B cell (primary cell): ENCODE measurements around the gene ACTC1.

Experiments
- EZH2 ChIP-seq: IDR thresholded peaks from 2 replicates; pipeline ENCODE4 v1.6.1; 2012; ENCODE audit warnings: borderline replicate concordance, low read depth, mild to moderate bottlenecking, moderate library complexity, low read length; ENCODE audit not compliant: insufficient read depth, poor library complexity, severe bottlenecking
- TF ChIP-seq, protein P1 (sequence below): fragments of 200-600 bp; IDR thresholded peaks from one replicate; pipeline ENCODE4 v1.8.0; 2022; ENCODE audit warnings: antibody characterized with exemption, mild to moderate bottlenecking

DNA sequence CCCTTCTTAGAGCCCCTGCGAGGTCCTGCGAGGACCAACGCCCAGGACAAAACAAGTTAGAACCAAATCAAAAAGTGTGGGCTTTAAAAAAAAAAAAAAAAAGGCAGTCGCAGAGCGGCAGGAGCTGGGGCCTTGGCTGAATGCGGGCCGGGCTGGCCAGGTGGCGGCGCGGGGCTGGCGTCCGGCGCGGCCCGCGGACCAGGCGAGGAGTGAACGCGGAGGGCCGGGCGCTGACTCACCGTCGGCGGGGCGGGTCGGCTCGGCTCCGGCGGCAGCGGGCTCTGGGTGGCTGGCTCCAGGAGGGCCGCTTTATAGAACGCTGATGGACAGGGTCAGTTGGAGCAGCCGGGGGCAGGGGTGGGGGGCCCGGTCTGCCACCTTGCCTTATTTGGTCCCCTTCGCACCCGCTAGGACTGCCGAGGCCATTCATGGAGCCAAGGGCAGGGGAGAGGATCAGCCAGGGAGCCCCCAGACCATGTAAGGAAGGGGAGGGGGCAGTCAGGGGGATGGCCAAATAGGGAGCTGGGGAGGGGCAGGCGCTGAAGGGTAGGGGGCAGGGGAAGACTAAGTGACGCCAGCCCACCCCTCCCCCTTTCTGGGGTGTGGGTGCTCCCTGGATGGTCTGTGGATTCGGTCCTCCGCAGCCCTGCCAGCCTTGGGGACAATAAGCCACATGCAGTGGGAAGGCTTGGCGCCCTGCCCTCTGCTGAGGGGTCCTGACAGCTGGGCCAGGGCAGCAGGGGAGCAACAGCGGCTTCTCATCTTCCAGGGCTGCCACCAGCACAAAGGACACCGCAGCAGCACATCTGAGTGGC, at the start of gene ACTC1:
- TF ChIP-seq, protein P1, sequence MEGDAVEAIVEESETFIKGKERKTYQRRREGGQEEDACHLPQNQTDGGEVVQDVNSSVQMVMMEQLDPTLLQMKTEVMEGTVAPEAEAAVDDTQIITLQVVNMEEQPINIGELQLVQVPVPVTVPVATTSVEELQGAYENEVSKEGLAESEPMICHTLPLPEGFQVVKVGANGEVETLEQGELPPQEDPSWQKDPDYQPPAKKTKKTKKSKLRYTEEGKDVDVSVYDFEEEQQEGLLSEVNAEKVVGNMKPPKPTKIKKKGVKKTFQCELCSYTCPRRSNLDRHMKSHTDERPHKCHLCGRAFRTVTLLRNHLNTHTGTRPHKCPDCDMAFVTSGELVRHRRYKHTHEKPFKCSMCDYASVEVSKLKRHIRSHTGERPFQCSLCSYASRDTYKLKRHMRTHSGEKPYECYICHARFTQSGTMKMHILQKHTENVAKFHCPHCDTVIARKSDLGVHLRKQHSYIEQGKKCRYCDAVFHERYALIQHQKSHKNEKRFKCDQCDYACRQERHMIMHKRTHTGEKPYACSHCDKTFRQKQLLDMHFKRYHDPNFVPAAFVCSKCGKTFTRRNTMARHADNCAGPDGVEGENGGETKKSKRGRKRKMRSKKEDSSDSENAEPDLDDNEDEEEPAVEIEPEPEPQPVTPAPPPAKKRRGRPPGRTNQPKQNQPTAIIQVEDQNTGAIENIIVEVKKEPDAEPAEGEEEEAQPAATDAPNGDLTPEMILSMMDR = no peak
- TF ChIP-seq EZH2 = no peak
